GM12891 (cell line): ENCODE measurements around the gene LEMD3.

Experiments used
- POLR2A ChIP-seq: IDR thresholded peaks from 2 replicates; pipeline ENCODE4 v1.6.1; 2011; ENCODE audit warnings: low read depth, low read length, control low read depth
- POLR2AphosphoS5 ChIP-seq: IDR thresholded peaks from 2 replicates; pipeline ENCODE4 v1.6.1; 2011; ENCODE audit warnings: low read depth, low read length, control low read depth
- POU2F2 ChIP-seq: IDR thresholded peaks from 2 replicates; pipeline ENCODE4 v1.6.1; 2011; ENCODE audit warnings: low read depth, mild to moderate bottlenecking, control low read depth, low read length, moderate library complexity
- SPI1 ChIP-seq: IDR thresholded peaks from 2 replicates; pipeline ENCODE4 v1.6.1; 2011; ENCODE audit warnings: low read depth, low read length, control low read depth
- TAF1 ChIP-seq: IDR thresholded peaks from 2 replicates; pipeline ENCODE4 v1.6.1; 2011; ENCODE audit warnings: low read depth, low read length, control low read depth

- no peak for TF ChIP-seq POLR2AphosphoS5
- no peak for TF ChIP-seq POLR2A
- TF ChIP-seq TAF1: no peak
- TF ChIP-seq POU2F2: no peak
- no peak for TF ChIP-seq SPI1
Measured at GRCh38 chr12:65189028-65189718, 19.8 kb downstream of the LEMD3 start.
